GM19035 (cell line): ENCODE results near the gene EXOC6B.

Experiments used
- ATAC-seq: cut with Tn5 transposase; IDR thresholded peaks from one replicate; pipeline ENCODE4 v1.9.1; 2021; ENCODE audit not compliant: unreplicated experiment

The EXOC6B gene

GRCh38 chr2:72830273-72830672 is 4.4 kb upstream of the EXOC6B start:
- ATAC-seq: peak; percentile 41

DNA sequence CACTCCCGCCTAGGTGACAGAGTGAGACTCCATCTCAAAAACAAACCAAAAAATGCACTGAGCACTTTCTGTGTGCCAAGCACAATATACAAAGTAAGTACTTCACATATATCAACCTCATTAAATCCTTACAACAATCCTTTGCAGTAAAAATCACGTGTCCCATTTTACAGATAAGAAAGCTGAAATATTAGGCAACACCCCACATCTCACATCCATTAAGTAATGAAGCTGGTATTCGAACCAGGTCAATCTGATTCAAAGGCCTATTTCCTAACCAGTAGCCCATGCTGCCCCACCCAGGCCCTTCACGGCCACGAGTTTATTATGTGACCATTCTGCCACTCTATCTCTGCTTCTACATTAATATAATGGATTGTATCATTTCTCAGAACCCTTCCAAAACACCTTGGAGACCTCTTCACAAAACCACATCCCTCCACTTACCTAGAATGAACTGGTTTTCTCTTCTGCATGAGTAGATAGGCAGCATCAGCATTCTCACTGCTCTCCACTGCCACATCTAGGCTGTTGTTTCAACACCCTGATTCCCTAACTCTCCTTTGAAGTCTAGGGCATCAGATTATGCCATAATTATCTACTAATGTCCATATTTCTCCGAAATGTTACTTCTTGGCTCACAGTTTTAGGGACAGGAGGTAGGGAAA is 3.1 kb upstream of the EXOC6B start:
- no peak for ATAC-seq

DNA sequence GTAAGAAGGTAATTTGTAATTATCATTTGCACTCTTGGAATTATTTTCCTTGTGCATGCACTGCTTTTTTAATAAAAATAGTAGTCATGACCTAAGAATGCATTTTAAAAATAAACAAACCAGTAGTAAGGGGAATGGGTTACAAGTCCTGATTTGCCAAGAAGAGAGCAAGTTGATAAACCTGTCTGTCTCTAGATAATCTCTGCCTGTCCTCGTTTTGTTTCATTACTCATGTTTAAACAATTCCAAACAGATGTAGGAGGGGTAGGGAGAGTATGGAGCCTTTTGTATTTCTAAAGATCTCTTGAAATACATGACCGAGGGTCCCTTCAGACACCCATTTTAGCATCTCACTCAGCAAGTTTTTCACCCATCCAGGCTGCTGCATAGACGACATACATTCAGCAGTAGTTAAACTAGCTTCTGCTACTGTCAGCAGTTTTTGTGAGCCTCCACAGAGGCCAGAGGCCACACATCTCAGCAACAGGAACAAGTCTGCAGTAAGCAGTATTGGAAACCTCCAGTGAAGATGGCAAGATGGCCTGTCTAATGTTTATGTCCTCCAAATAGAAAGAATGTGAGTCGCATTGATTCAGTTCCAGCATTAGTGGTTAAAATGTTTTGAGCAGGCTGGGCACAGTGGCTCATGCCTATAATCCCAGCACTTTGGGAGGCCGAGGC is 2.3 kb upstream of the EXOC6B start:
- no peak for ATAC-seq

DNA sequence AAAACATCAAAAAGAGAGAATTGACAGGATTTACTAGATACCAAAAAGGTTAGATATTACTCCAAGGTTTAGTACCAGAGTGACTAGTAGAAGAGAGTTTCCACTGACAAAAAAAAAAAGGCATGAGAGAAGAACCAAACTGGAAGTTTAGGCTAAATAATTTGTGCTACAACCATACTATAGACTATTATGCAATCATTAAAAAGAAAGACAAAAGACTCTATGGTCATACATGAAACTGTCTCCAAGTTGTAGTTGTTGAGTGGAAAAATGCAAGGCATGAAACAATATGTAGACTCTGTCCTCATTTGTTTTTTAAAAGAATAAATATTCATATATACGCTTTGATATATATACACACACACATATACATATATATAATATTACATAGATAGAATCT is 1.7 kb upstream of the EXOC6B start:
- ATAC-seq: no peak

- ATAC-seq: no peak
These were observed 284 bp upstream of the EXOC6B start for GRCh38 chr2:72826156-72826477.

DNA sequence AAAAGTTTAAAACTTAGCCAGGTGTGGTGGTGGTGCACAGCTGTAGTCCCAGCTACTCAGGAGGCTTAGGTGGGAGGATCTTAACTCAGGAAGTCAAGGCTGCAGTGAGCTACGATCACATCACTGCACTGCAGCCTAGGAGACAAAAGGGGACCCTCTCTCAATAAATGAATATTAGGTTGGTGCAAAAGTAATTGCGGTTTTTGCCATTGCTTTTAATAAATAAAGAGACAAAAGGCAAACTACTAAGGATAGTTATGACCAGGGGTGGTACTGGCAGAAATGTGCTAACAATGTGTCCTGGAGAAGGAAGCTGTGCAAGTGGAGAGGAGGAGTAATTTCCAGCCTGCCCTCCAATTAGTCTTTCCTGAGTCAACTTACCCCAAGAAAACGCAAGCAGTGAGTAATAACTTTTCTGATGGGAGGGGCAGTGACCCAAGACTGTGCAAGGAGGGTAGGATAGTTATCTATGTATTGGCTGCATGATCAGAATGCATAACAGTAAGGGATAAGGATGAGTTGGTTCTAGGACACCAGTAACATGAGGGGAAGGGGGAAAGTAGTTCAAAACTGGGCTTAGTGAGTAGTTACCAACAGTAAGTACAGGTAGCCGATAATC is 1.5 kb downstream of the EXOC6B start:
- no peak for ATAC-seq

DNA sequence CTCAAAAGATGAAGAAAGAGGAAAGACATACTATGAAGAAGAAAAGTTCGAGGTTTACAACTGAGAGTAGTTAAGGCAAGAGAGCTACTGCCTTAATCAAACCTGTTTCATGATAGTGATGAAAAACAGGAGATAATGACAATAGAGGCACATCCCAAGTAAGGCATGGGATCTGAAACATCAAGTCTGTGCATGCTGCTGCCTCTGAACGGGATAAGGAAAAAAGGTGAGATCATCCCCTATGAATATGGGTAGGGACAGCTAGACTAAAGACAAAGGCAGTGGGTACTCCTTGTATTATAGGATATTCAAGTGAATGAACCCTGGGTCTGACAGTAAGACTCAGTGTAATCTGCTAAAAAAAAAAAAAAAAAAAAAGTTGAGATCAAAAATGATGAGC is 3.0 kb downstream of the EXOC6B start:
- ATAC-seq: no peak

- no peak for ATAC-seq
These were observed 3.9 kb downstream of the EXOC6B start for GRCh38 chr2:72821983-72822382.

DNA sequence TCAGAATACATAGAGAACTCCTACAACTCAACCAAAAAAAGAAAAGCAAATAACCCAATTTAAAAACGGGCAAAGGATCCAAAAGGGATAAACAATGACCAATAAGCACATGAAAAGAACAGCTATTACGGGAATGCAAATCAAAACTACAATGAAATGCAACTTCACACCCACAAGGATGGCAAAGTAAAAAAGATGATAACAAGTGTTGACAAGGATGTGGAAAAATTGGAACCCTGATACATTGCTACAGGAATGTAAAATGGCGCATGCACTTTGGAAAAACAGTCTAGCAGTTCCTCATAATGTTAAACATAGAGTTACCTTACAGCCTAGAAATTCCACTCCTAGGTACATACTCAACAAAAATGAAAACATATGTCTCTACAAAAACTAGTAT is 4.7 kb downstream of the EXOC6B start:
- no peak for ATAC-seq

DNA sequence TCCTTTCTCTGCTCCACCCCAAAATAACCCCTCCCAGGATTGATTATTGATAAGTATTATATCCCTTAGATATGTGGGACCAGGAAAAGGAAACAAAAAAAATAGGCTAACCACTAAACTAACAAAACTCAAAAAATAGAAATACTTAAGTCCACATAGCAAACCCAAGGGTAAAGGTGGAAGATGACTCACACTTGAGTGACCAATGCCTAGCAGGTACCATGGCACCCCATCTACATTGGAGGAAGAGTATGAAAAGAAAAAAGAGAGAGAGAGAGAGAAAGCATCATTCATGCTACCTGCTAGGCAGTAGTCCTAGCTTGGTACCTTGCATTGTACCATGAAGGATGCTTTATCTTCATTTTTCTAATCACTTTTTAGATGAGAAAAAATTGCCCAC is 6.3 kb downstream of the EXOC6B start:
- no peak for ATAC-seq

DNA sequence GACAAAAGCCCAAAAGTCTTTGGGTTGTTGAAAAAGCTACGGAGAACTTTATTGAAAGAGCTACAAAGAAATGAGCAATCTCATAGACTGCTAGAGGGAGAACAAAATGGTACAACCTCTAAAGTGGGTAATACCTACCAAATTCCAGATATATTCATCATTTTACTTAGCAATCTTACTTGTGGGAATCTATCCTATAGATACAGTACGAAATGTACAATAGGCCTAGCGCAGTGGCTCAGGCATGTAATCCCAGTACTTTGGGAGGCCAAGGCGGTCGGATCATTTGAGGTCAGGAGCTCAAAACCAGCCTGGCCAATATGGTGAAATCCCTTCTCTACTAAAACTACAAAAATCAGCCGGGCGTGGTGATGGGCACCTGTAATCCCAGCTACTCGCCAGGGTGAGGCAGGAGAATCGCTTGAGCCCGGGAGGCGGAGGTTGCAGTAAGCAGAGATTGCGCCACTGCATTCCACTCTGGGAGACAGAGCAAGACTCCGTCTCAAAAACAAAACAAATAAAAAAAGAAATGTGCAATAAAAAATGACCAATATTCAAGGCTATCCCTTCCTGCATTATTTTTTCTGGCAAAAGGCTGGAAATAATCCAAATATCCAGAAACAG is 10.1 kb downstream of the EXOC6B start:
- ATAC-seq: no peak

GRCh38 chr2:72813841-72814240 is 12.0 kb downstream of the EXOC6B start:
- no peak for ATAC-seq

GRCh38 chr2:72810165-72810564 is 15.7 kb downstream of the EXOC6B start:
- no peak for ATAC-seq

GRCh38 chr2:72809095-72809494 is 16.7 kb downstream of the EXOC6B start:
- ATAC-seq: no peak

DNA sequence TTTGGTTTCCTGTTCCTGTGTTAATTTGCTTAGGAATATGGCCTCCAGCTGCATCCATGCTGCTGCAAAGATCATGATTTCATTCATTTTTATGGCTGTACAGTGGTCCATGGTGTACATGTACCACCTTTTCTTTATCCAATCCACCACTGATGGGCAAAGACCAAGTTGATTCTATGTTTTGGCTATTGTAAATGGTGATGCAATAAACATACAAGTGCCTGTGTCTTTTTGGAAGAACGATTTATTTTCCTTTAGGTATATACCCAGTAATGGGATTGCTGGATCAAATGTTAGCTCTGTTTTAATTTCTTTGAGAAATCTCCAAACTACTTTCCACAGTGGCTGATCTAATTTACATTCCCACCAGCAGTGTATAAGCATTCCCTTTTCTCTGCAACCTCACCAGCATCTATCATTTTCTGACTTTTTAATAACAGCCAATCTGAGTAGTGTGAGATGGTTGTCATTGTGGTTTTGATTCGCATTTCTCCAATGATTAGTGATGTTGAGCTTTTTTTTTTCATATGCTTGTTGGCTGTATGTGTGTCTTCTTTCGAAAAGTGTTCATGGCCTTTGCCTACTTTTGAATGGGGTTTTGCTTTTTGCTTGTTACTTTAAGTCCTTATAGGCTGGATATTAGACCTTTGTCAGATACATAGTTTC is 19.4 kb downstream of the EXOC6B start:
- ATAC-seq: no peak

GRCh38 chr2:72803626-72804320 is 22.1 kb downstream of the EXOC6B start:
- ATAC-seq: no peak

DNA sequence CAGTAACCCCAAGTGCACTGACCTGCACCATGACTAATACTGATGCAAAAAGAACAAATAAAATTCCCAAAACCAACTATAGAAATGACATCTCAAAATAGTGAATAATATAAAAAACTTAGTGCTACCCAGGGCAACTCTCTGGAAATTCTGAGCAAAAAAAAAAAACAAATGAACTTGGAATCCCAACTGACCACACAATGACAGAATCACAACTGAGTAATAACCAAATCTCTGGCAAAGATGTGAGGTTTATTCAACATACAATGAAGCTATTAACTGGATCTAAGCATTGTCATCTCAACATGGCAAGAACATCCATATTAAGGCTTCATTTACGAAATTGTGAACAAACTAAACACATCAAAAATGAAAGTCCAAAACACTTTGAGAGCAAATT is 22.7 kb downstream of the EXOC6B start:
- ATAC-seq: no peak

DNA sequence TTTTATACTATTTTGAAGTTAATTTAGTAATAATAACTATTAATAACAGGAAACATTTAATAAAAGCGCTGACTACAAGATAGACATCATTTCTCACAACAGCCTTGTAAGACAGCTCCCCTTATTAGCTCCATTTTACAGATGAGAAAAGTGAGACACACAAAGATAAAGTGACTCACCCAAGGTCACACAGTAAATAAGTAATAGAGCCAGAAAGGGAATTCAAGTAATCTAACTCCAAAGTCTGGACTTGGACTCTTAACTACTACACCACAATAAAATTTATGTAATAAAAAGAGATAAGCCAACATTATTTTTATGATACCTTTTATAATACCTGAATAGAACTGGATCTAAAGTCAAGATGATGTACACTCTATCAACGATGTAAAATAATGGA is 25.3 kb downstream of the EXOC6B start:
- ATAC-seq: no peak

DNA sequence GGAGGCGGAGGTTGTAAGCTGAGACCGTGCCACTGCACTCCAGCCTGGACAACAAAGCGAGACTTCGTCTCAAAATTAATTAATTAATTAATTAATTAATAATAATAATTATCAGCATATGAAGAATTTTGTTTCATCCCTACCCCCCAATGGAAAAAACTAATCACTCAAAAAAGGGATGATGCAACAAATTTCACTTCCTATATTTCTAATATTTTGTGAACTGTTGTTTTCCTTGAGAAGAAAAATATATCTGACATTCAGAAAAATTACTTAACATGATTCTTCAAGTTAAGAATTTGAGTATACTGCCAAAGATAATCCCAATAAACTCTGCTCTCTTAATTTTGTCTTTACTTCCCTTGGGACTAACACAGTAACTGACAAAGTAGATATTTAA is 28.1 kb downstream of the EXOC6B start:
- no peak for ATAC-seq

GRCh38 chr2:72796766-72797165 is 29.1 kb downstream of the EXOC6B start:
- no peak for ATAC-seq

DNA sequence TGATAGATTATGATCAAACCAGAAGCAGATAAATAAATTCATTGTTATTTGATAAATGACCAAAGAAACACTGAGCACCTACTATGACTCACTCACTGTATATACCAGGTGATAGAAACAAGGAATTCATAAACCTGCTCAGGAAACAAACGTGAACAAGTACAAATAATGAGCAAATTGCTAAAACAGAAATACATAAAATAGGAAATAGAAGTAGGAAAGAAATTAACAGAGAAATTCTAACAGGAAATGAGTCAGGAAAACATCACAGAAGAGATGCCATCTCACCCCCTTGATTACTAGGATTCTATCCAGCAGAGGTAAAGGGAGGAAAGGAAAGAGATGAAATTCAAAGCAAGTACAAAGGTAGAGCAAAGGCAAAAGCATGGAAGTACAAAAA is 31.3 kb downstream of the EXOC6B start:
- no peak for ATAC-seq
